HepG2 (cell line): Measurements from ENCODE around the gene LHFPL2. TPM values are rescaled to one million over a fixed set of nuclear protein-coding genes. Genes with fewer than 3 reads are reported as not detected.

Source experiments
- ATAC-seq: fragments of 200-7000 bp; cut with Tn5 transposase; 3 replicates; pipeline ENCODE4 v1.9.1; 2020; ENCODE audit warnings: mild to moderate bottlenecking, moderate library complexity
- BruUV-seq: library from RNA; stranded (reverse); fragments of 400-500 nt; replicated peaks from 2 replicates; lab custom pipeline; 2021; lab: Mats Ljungman, UMichigan
- CTCF ChIA-PET: fragments of 300-600 bp; formaldehyde crosslinking; extraction: SDS; loops from one replicate; lab custom pipeline; 2021; ENCODE audit warnings: low total read pairs, inconsistent platforms, low intra/inter-chr PET ratio; lab: Yijun Ruan, JAX
- POLR2A ChIA-PET: fragments of 350-600 bp; sonication (Branson Sonifier 250); formaldehyde crosslinking; loops from one replicate; lab custom pipeline; 2020; ENCODE audit warnings: antibody characterized with exemption, inconsistent platforms; lab: Yijun Ruan, JAX
- DNase-seq: peaks from one replicate; pipeline ENCODE4 v3.0.0-alpha.2; 2015; ENCODE audit warnings: low spot score
- FAIRE-seq: peaks from 3 replicates; lab custom pipeline; 2011; peaks lifted over from hg19 to GRCh38; lab: Jason Lieb, UNC
- H2AFZ ChIP-seq: one replicate; pipeline ENCODE4 v1.6.1; 2011; ENCODE audit warnings: low read length, inconsistent platforms
- H3K27ac ChIP-seq: fragments of 300-600 bp; 3 replicates; pipeline ENCODE4 v1.8.0; 2011; ENCODE audit warnings: mixed run types, mild to moderate bottlenecking, mixed read lengths, low read length, inconsistent platforms; ENCODE audit not compliant: insufficient read depth; ENCODE audit errors: extremely low read length
- H3K27me3 ChIP-seq, 2 experiments: fragments of 200-600 bp in 1 of 2; 2 replicates in 1 of 2; 3 replicates in 1 of 2; pipeline versions ENCODE4 v1.6.0 to v1.8.0; 2011; ENCODE audit warnings: low read length in 2 of 2, mild to moderate bottlenecking in 2 of 2, moderate library complexity in 2 of 2, inconsistent platforms in 1 of 2; ENCODE audit not compliant: insufficient read depth in 2 of 2, control insufficient read depth in 1 of 2
- H3K36me3 ChIP-seq, 2 experiments: fragments of 200-600 bp in 1 of 2; replicated peaks in 1 of 2; 2 replicates in 1 of 2; 3 replicates in 1 of 2; pipeline versions ENCODE4 v1.5.1 to v1.8.0; 2011; ENCODE audit warnings: low read length in 2 of 2, inconsistent platforms in 1 of 2; ENCODE audit not compliant: insufficient read depth in 2 of 2, control insufficient read depth in 1 of 2
- H3K4me1 ChIP-seq: 2 replicates; pipeline ENCODE4 v1.5.1; 2012; ENCODE audit warnings: low read length, inconsistent platforms; ENCODE audit not compliant: insufficient read depth
- H3K4me2 ChIP-seq: 2 replicates; pipeline ENCODE4 v1.6.0; 2011; ENCODE audit warnings: low read depth, low read length, inconsistent platforms
- H3K4me3 ChIP-seq, 3 experiments: fragments of 200-600 bp in 1 of 3; sonication (generic), shearing (Covaris generic) in 1 of 3; replicated peaks in 1 of 3; 2 replicates each; pipeline ENCODE4 v1.5.1; 2011 to 2016; ENCODE audit warnings: low read length in 3 of 3, inconsistent platforms in 2 of 3, low read depth in 2 of 3, mild to moderate bottlenecking in 2 of 3, control low read depth in 1 of 3, mixed read lengths in 1 of 3; ENCODE audit not compliant: insufficient read depth in 1 of 3
- H3K79me2 ChIP-seq: one replicate; pipeline ENCODE4 v1.6.1; 2011; ENCODE audit warnings: low read length, inconsistent platforms; ENCODE audit not compliant: insufficient read depth
- H3K9ac ChIP-seq: 2 replicates; pipeline ENCODE4 v1.6.0; 2011; ENCODE audit warnings: mild to moderate bottlenecking, low read depth, low read length, inconsistent platforms; ENCODE audit not compliant: insufficient read depth
- H3K9me3 ChIP-seq: 2 replicates; pipeline ENCODE4 v1.5.1; 2012; ENCODE audit warnings: mild to moderate bottlenecking, low read length
- H4K20me1 ChIP-seq: 2 replicates; pipeline ENCODE4 v1.6.0; 2011; ENCODE audit warnings: inconsistent platforms, mild to moderate bottlenecking, low read length, moderate library complexity; ENCODE audit not compliant: insufficient read depth
- ARID5B ChIP-seq: IDR thresholded peaks from 2 replicates; pipeline ENCODE4 v1.4.0; 2020; ENCODE audit warnings: mild to moderate bottlenecking, missing genetic modification reagents
- ATM ChIP-seq: fragments of 450-650 bp; IDR thresholded peaks from 2 replicates; pipeline ENCODE4 v1.7.1; 2017; ENCODE audit warnings: mild to moderate bottlenecking, borderline replicate concordance
- CC2D1A ChIP-seq: sonication (generic); formaldehyde crosslinking; IDR thresholded peaks from 2 replicates; pipeline ENCODE4 v1.8.1; 2023; ENCODE audit warnings: mild to moderate bottlenecking, missing genetic modification reagents
- CEBPB ChIP-seq: IDR thresholded peaks from 2 replicates; pipeline ENCODE4 v1.6.1; 2011; ENCODE audit warnings: low read depth, low read length, improper control_type of control experiment, borderline replicate concordance
- CEBPG ChIP-seq: IDR thresholded peaks from 2 replicates; pipeline ENCODE4 v1.6.1; 2016
- GMEB1 ChIP-seq: sonication (generic); formaldehyde crosslinking; IDR thresholded peaks from 2 replicates; pipeline ENCODE4 v1.5.1; 2020; ENCODE audit warnings: missing genetic modification reagents, mild to moderate bottlenecking, borderline replicate concordance
- ZNF746 ChIP-seq: sonication (generic); formaldehyde crosslinking; IDR thresholded peaks from 2 replicates; pipeline ENCODE4 v1.8.0; 2022; ENCODE audit warnings: mild to moderate bottlenecking, missing genetic modification reagents
- WGBS: methylation state at CpG from one replicate; pipeline ENCODE4 v1.1.6; 2017; ENCODE audit warnings: low lambda C conversion rate; 5-methylcytosine and 5-hydroxymethylcytosine counted together
- in situ Hi-C: cut with HindIII; loops from 2 replicates; pipeline ENCODE4 v1.10.0; 2017; ENCODE audit warnings: low pct_unique_long_range_greater_than_20kb; ENCODE audit not compliant: extremely low pct_ligation_motif_present
- intact Hi-C: fragments of 100-400 bp; cut with micrococcal nuclease; formaldehyde crosslinking; loops from one replicate; pipeline ENCODE4 v1.10.0; 2022; ENCODE audit not compliant: unreplicated experiment
- polyA plus RNA-seq, 8 experiments: library from polyadenylated mRNA; depleted of rRNA in 3 of 8; stranded (reverse) in 7 of 8; unstranded in 1 of 8; fragments of >200 nt; fragmentation: Illumina TruSeq in 4 of 8; extraction: Trizol in 4 of 8; gene quantifications; 2 replicates each; pipeline versions ENCODE4 v1.2.1 to v1.2.3, GENCODE V29; 2011 to 2016; ENCODE audit warnings: low read depth in 4 of 8, missing spikeins in 1 of 8, mixed read lengths in 1 of 8; ENCODE audit not compliant: insufficient read depth in 1 of 8
- total RNA-seq, 5 experiments: library from RNA; depleted of rRNA; stranded (reverse); fragments of >200 nt; fragmentation: Illumina TruSeq; extraction: Trizol; gene quantifications; 2 replicates each; pipeline ENCODE4 v1.2.3, GENCODE V29; 2016; ENCODE audit warnings: low read depth in 1 of 5

Gene LHFPL2
- total and polyA plus RNA-seq, 2 of the 13 experiments (the other 11 are each of a cell fraction or from before 2014, with no cell fraction given) = 6.0 to 20.0 TPM

DNA sequence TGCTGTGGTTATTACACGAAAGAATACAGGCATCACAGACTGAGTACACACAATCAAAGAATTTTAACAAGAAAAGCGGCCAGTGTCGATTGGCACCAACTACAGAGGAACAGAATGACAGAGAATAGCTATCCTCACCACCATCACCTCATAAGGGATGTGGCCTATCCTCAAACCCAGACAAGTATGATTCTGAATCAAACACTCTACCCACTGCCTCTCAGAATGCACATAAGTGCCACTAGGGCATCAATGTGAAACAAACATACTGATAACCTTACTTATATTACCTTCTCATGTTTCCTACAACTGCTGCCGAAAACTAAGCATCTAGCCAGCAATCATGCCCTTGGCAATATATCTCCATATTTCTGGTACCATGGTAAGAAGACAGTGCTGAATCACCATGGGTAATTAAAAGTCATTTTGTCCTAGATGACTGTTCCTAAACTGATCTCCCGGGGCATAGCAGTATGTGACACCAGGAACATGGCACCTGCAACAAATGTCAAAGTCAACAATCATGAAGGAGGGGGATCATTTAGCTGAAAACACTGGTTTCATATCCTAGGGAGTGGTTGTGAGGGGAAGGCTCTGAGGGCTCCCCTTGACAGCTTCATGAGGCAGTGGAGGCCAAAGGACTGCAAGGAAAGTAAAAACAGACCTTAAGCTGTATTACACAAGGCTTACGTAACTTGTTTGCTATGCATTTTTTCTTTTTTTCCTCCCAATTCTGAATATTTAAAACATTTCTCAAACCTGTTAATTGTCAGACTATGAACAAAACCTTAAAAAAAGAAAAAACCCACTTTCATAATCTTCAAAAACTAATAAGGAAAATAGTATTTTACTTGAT, 88.3 kb downstream of the LHFPL2 start:
- peaks cover 12% of the 10 kb centered on the region for H3K79me2 ChIP-seq

More for the DNA sequence above, 88.3 kb downstream of the LHFPL2 start:
- Histone ChIP-seq H3K9me3 (no peaks in the 10 kb centered on the region), H3K36me3 (peaks cover 3 to 18% of the 10 kb centered on the region in 2 experiments; a peak in 3 of 5 replicates), H4K20me1 (no peaks in the 10 kb centered on the region), H2AFZ (no peak overlapping the region), H3K27ac (no peak overlapping the region)
- 98% methylated on average over 5 of the region's 6 CpGs for whole genome bisulfite sequencing
- POLR2A ChIA-PET = no interaction called here
- TF ChIP-seq GMEB1 (no peak), ZNF746 (CRISPR knock-in tag) (no peak), CC2D1A (CRISPR knock-in tag) (no peak), CEBPG (0 out of 2 replicates have a peak, but pooled peaks have one; percentile 38), ARID5B (0 out of 2 replicates have a peak, but pooled peaks have one; percentile 17), CEBPB (peak; percentile 46), ATM (no peak)
- TF ChIP-seq, all 625 proteins: peak for 3
- no peaks in the 10 kb centered on the region for H3K27me3 ChIP-seq
- H3K9ac ChIP-seq = no peak overlapping the region
- FAIRE-seq (no peak), DNase-seq (no peak), ATAC-seq (no peak)
- in situ Hi-C loops = no loop called here
- CTCF ChIA-PET = no interaction called here
- H3K4me3 ChIP-seq = no peak overlapping the region
- no TSS peak for BruUV-seq
- intact Hi-C loops = loop anchor here (5.0 kb wide), 1 partner anchor 62 kb away; no protein-coding TSS in a partner anchor
- H3K4me1 ChIP-seq = peaks cover 23% of the 10 kb centered on the region
- H3K4me2 ChIP-seq = no peak overlapping the region
